Endothelial cell of umbilical vein (primary cell): Measurements from ENCODE around the gene CTIF. TPM values are rescaled to one million over a fixed set of nuclear protein-coding genes. Genes with fewer than 3 reads are reported as not detected.

Experiments used
- BruUV-seq: library from RNA; stranded (reverse); fragments of 400-500 nt; replicated peaks from 2 replicates; lab custom pipeline; 2021; lab: Mats Ljungman, UMichigan
- CTCF ChIA-PET: fragments of 300-600, 350-600 bp; sonication (Branson Sonifier 250); formaldehyde crosslinking; loops from one replicate; lab custom pipeline; 2021; ENCODE audit warnings: antibody characterized with exemption, inconsistent platforms; lab: Charles Lee
- POLR2A ChIA-PET: fragments of 300-600, 350-600 bp; sonication (Branson Sonifier 250); formaldehyde crosslinking; loops from one replicate; lab custom pipeline; 2021; ENCODE audit warnings: antibody characterized with exemption, inconsistent platforms; lab: Charles Lee
- DNase-seq: peaks from one replicate; pipeline ENCODE4 v3.0.0-alpha.2; 2011; ENCODE audit warnings: low read depth, low spot score
- FAIRE-seq: peaks from 2 replicates; lab custom pipeline; 2011; peaks lifted over from hg19 to GRCh38; lab: Jason Lieb, UNC
- H2AFZ ChIP-seq: 2 replicates; pipeline ENCODE4 v1.6.0; 2012; ENCODE audit warnings: low read depth, low read length, control low read depth, inconsistent platforms
- H3K27ac ChIP-seq: 2 replicates; pipeline ENCODE4 v1.5.1; 2011; ENCODE audit warnings: low read depth, mild to moderate bottlenecking, control low read depth, low read length, moderate library complexity; ENCODE audit not compliant: insufficient read depth
- H3K27me3 ChIP-seq, 2 experiments: 2 replicates each; pipeline versions ENCODE4 v1.6.0 to v1.6.1; 2011; ENCODE audit warnings: low read length in 2 of 2, mixed read lengths in 1 of 2; ENCODE audit not compliant: control insufficient read depth in 2 of 2, insufficient read depth in 2 of 2
- H3K36me3 ChIP-seq, 2 experiments: 2 replicates in 1 of 2; 3 replicates in 1 of 2; pipeline ENCODE4 v1.5.1; 2011; ENCODE audit warnings: low read length in 2 of 2, mild to moderate bottlenecking in 1 of 2, moderate library complexity in 1 of 2; ENCODE audit not compliant: control insufficient read depth in 2 of 2, insufficient read depth in 2 of 2; ENCODE audit errors: extremely low read depth in 1 of 2
- H3K4me1 ChIP-seq: 3 replicates; pipeline ENCODE4 v1.5.1; 2011; ENCODE audit warnings: mild to moderate bottlenecking, low read length; ENCODE audit not compliant: control insufficient read depth, insufficient read depth; ENCODE audit errors: extremely low read depth
- H3K4me2 ChIP-seq: 2 replicates; pipeline ENCODE4 v1.6.1; 2011; ENCODE audit warnings: low read length, control low read depth, mixed read lengths; ENCODE audit not compliant: insufficient read depth
- H3K4me3 ChIP-seq, 3 experiments: fragments of 200-600 bp in 1 of 3; sonication (generic), shearing (Covaris generic) in 1 of 3; replicated peaks in 1 of 3; 2 replicates each; pipeline ENCODE4 v1.5.1; 2011 to 2016; ENCODE audit warnings: control low read depth in 3 of 3, low read length in 3 of 3, mild to moderate bottlenecking in 2 of 3, inconsistent platforms in 1 of 3, low read depth in 1 of 3, moderate library complexity in 1 of 3; ENCODE audit not compliant: insufficient read depth in 1 of 3
- H3K79me2 ChIP-seq: 2 replicates; pipeline ENCODE4 v1.6.0; 2012; ENCODE audit warnings: low read length, inconsistent platforms; ENCODE audit not compliant: control insufficient read depth, insufficient read depth
- H3K9ac ChIP-seq: replicated peaks from 2 replicates; pipeline ENCODE3; 2011; ENCODE audit warnings: low read length, control low read depth; ENCODE audit not compliant: insufficient read depth; ENCODE audit errors: extremely low read depth
- H3K9me1 ChIP-seq: replicated peaks from 3 replicates; pipeline ENCODE4 v1.6.0; 2011; ENCODE audit warnings: mild to moderate bottlenecking, low read length; ENCODE audit not compliant: control insufficient read depth, insufficient read depth; ENCODE audit errors: extremely low read depth
- H3K9me3 ChIP-seq: replicated peaks from 2 replicates; pipeline ENCODE4 v1.5.1; 2012; ENCODE audit warnings: low read length, inconsistent platforms; ENCODE audit not compliant: control insufficient read depth, insufficient read depth
- H4K20me1 ChIP-seq: replicated peaks from 2 replicates; pipeline ENCODE3; 2011; ENCODE audit warnings: mild to moderate bottlenecking, low read length; ENCODE audit not compliant: control insufficient read depth, insufficient read depth; ENCODE audit errors: extremely low read depth
- CTCF ChIP-seq, 2 donors: IDR thresholded peaks; 1 replicate in 1 of 2; 2 replicates in 1 of 2; pipeline ENCODE4 v1.5.1; 2011; ENCODE audit warnings: low read length in 2 of 2, mild to moderate bottlenecking in 2 of 2, moderate library complexity in 2 of 2, control low read depth in 1 of 2, inconsistent platforms in 1 of 2, low read depth in 1 of 2; ENCODE audit not compliant: insufficient read depth in 1 of 2; ENCODE audit errors: extremely low read depth in 1 of 2
- EZH2 ChIP-seq: IDR thresholded peaks from 2 replicates; pipeline ENCODE4 v1.6.1; 2012; ENCODE audit warnings: borderline replicate concordance, low read depth, mild to moderate bottlenecking, moderate library complexity, low read length, inconsistent platforms; ENCODE audit not compliant: severe bottlenecking
- FOS ChIP-seq: IDR thresholded peaks from 2 replicates; pipeline ENCODE4 v1.6.1; 2011; ENCODE audit warnings: mild to moderate bottlenecking, low read length, moderate library complexity, borderline replicate concordance; ENCODE audit not compliant: insufficient read depth
- GATA2 ChIP-seq: IDR thresholded peaks from 2 replicates; pipeline ENCODE4 v1.7.0; 2011; ENCODE audit warnings: low read depth, mild to moderate bottlenecking, moderate library complexity, mixed read lengths, low read length; ENCODE audit not compliant: insufficient read length, insufficient read depth
- JUN ChIP-seq: IDR thresholded peaks from 2 replicates; pipeline ENCODE4 v1.6.1; 2011; ENCODE audit warnings: borderline replicate concordance, low read depth; ENCODE audit not compliant: insufficient read length, insufficient read depth
- MAX ChIP-seq: IDR thresholded peaks from 2 replicates; pipeline ENCODE4 v1.6.1; 2011; ENCODE audit not compliant: insufficient read depth, insufficient read length
- MYC ChIP-seq: IDR thresholded peaks from one replicate; pipeline ENCODE4 v1.6.1; 2011; ENCODE audit warnings: mild to moderate bottlenecking, low read depth, low read length
- POLR2A ChIP-seq: IDR thresholded peaks from 2 replicates; pipeline ENCODE4 v1.6.1; 2012; ENCODE audit warnings: low read depth, mild to moderate bottlenecking, control low read depth, low read length
- POLR2AphosphoS5 ChIP-seq: IDR thresholded peaks from 2 replicates; pipeline ENCODE4 v1.6.1; 2012; ENCODE audit warnings: low read depth, mild to moderate bottlenecking, control low read depth, low read length, moderate library complexity; ENCODE audit not compliant: insufficient read depth
- dilution Hi-C: fragments of 300-500 bp; cut with MboI; formaldehyde crosslinking; loops from one replicate; pipeline ENCODE4 v1.15.0; 2019; ENCODE audit warnings: low sequenced_read_pairs; ENCODE audit not compliant: extremely low pct_ligation_motif_present
- intact Hi-C: fragments of 100-400 bp; cut with micrococcal nuclease; formaldehyde crosslinking; loops from one replicate; pipeline ENCODE4 v1.10.0; 2022
- polyA plus RNA-seq, 4 experiments: library from polyadenylated mRNA; depleted of rRNA in 3 of 4; stranded (reverse) in 3 of 4; unstranded in 1 of 4; fragments of >200 nt; gene quantifications; 2 replicates each; pipeline versions ENCODE4 v1.2.1 to v1.2.3, GENCODE V29; 2011 to 2012; ENCODE audit warnings: missing spikeins in 1 of 4
- total RNA-seq: library from RNA; stranded (reverse); gene quantifications from 2 replicates; pipeline ENCODE4 v1.2.3, GENCODE V29; 2021

Gene CTIF
- total and polyA plus RNA-seq, 2 donors (not counting 3 experiments of a cell fraction or from before 2014, with no cell fraction given) = 20.9 to 57.7 TPM

- no peaks in the 10 kb centered on the region for H3K36me3 ChIP-seq
- H3K9ac ChIP-seq = no peak overlapping the region
- no peaks in the 10 kb centered on the region for H4K20me1 ChIP-seq
- TF ChIP-seq POLR2A (no peak), GATA2 (no peak), POLR2AphosphoS5 (no peak), CTCF (IDR thresholded peaks at IDR 0.05; ENCODE audit: extremely low read depth in 1 of 2, insufficient read depth in 1 of 2, low read depth in 1 of 2, low read length in 2 of 2) (no peak), JUN (no peak), MAX (no peak), MYC (no peak), EZH2 (no peak), FOS (no peak)
- H3K4me3 ChIP-seq = no peak overlapping the region
- H3K9me1 ChIP-seq = no peaks in the 10 kb centered on the region
- intact Hi-C loops = no loop called here
- H3K27ac ChIP-seq = no peak overlapping the region
- H3K27me3 ChIP-seq = no peaks in the 10 kb centered on the region
- no TSS peak for BruUV-seq
- dilution Hi-C loops = no loop called here
- ChIA-PET POLR2A (no interaction called here), CTCF (no interaction called here)
- peaks cover 3% of the 10 kb centered on the region for H3K4me1 ChIP-seq
- no peak overlapping the region for H3K4me2 ChIP-seq
- FAIRE-seq = no peak
- H3K9me3 ChIP-seq = no peaks in the 10 kb centered on the region
- H2AFZ ChIP-seq = no peak overlapping the region
- DNase-seq = no peak
- H3K79me2 ChIP-seq = no peaks in the 10 kb centered on the region
Observed at GRCh38 chr18:48886520-48887293, 347.9 kb downstream of the CTIF start.
